Skeletal muscle satellite cell (primary cell): Measurements from ENCODE around the gene TFDP2.
"Not testable (repeated sequence)": the region's sequence is repeated elsewhere in the genome, so short reads cannot be mapped to it uniquely, and the experiment has no call there.

ENCODE experiments used
- H3K27me3 ChIP-seq: 2 replicates; pipeline ENCODE4 v1.7.0; 2013; ENCODE audit warnings: low read length; ENCODE audit not compliant: control insufficient read depth, insufficient read depth
- H3K36me3 ChIP-seq: 2 replicates; pipeline ENCODE4 v1.7.0; 2013; ENCODE audit warnings: mild to moderate bottlenecking, control low read depth, low read length; ENCODE audit not compliant: insufficient read depth
- H3K4me1 ChIP-seq: 2 replicates; pipeline ENCODE4 v1.7.0; 2013; ENCODE audit warnings: low read length; ENCODE audit not compliant: control insufficient read depth, insufficient read depth
- H3K4me2 ChIP-seq: 2 replicates; pipeline ENCODE4 v1.7.0; 2013; ENCODE audit warnings: mild to moderate bottlenecking, low read length
- H3K4me3 ChIP-seq: 2 replicates; pipeline ENCODE4 v1.7.0; 2013; ENCODE audit warnings: low read length
- H3K9ac ChIP-seq: 2 replicates; pipeline ENCODE4 v1.7.0; 2013; ENCODE audit warnings: mild to moderate bottlenecking, low read depth, low read length, moderate library complexity
- H3K9me3 ChIP-seq: replicated peaks from 2 replicates; pipeline ENCODE4 v1.7.0; 2013; ENCODE audit warnings: mild to moderate bottlenecking, control low read depth, low read length

The TFDP2 gene

DNA sequence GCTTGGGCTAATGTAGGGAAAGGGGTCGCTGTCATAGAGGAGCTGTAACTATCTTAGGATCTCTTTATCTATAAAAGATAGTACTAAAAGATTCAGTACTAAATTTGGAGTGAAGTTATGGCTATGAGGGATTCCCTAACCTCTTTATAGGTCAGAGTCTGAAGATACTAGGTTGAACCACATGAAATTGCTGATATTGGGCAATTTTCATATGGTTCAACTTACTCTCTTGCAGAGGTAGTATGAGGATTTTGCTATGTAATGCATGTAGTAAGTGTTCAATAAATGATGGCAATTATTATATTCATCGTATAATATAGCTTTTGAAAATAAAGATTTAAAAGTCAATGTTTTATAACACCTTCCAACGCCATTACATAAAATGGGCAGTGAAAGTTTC is 1.9 kb upstream of the TFDP2 start:
- Histone ChIP-seq H3K9me3 (no peaks in the 10 kb centered on the region), H3K4me1 (peaks cover 11% of the 10 kb centered on the region), H3K36me3 (no peaks in the 10 kb centered on the region), H3K9ac (no peak overlapping the region), H3K27me3 (no peaks in the 10 kb centered on the region), H3K4me3 (no peak overlapping the region), H3K4me2 (no peak overlapping the region)

DNA sequence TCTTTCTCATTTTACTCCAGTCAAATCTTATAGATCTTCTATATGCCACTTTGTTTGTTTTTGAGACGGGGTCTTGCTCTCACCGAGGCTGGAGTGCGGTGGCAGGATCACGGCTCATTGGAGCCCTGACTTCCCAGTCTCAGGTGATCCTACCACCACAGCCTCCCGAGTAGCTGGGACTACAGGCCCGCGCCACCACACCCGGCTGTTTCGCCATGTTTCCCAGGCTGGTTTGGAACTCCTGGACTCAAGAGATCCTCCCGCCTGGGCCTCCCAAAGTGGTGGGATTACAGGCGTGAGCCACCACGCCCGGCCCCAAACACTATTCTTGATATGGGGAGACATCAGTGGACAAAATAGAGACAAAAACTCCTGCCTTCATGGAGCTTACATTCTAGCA is 927 bp upstream of the TFDP2 start:
- Histone ChIP-seq H3K4me2 (no peak overlapping the region), H3K9me3 (no peaks in the 10 kb centered on the region), H3K4me3 (no peak overlapping the region), H3K4me1 (peaks cover 11% of the 10 kb centered on the region), H3K36me3 (no peaks in the 10 kb centered on the region), H3K9ac (no peak overlapping the region), H3K27me3 (no peaks in the 10 kb centered on the region)

DNA sequence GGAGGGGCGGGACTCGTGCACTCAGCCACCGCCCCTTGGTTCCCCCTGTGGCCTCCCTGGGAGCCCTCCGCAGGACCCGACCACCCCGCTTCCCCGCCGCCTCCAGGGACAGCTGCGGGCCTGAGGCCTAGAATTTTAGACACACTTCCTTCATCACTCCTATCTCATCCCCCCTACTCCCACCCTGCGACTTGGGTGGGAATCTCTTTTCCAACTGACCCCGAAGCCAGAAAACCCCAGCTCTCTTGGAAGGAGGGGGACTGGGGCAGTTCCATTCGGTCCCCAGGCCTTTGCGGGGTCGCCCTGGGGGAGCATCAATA is 289 bp upstream of the TFDP2 start:
- H3K4me3 ChIP-seq, result peak overlapping the region; percentile 88
- H3K36me3 ChIP-seq, result no peaks in the 10 kb centered on the region
- peaks cover 13% of the 10 kb centered on the region for H3K4me1 ChIP-seq
- H3K9ac ChIP-seq, result peak overlapping the region; percentile 91
- no peaks in the 10 kb centered on the region for H3K27me3 ChIP-seq
- H3K9me3 ChIP-seq, result no peaks in the 10 kb centered on the region
- peak overlapping the region; percentile 90 for H3K4me2 ChIP-seq

DNA sequence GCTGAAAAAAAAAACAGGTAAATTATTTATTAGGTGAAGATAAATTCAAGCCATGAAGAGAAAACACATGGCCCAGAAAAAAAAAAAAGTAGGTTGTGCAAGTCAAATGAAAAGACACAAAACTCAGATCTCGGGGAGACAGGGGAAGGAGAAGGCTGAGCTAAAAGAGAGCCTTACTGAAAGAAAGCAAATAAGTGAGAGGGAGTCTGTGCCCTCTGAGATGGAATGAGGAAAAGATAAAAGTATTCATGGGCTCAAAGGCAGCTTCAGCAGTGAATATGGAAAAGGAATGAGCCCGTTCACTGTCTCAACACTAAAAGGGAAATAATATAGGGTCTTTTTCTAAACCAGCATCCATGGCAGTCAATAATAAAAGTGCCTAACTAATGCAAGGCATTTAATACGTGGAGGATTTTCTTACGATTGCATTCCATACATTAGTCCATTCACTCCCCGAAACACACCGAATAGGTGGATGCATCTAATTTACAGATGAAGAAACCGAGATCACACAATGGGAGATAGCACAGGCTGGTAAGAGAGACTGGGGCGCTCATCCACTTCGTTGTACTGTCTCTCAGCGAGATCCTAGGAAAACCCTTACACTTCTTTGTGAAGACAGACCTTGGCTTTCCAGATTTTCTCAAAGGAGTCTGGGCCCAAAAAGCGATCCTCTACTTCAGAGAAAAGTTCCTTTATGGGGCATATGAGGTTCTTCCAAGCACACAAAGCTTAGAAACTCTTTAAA is 1.1 kb downstream of the TFDP2 start:
- no peaks in the 10 kb centered on the region for H3K36me3 ChIP-seq
- H3K9me3 ChIP-seq, result no peaks in the 10 kb centered on the region
- no peaks in the 10 kb centered on the region for H3K27me3 ChIP-seq
- H3K4me1 ChIP-seq, result peaks cover 16% of the 10 kb centered on the region
- H3K9ac ChIP-seq, result peak overlapping the region; percentile 91
- H3K4me2 ChIP-seq, result peak overlapping the region; percentile 90
- H3K4me3 ChIP-seq, result peak overlapping the region; percentile 88

DNA sequence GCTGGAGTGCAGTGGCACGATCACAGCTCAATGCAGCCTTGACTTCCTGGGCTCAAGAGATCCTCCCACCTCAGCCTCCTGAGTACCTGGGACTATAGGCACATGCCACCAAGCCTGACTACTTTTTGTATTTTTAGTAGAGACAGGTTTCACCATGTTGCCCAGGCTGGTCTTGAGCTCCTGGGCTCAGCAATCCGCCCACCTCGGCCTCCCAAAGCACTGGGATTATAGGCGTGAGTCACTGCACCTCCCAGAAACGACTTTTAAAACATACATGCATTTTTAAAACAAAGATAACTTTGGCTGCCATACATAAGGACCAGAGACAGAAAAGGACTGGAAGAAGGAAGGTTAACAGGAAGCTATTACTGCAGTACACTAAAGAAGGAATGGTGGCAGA is 4.8 kb downstream of the TFDP2 start:
- H3K4me3 ChIP-seq, H3K9me3 ChIP-seq, H3K27me3 ChIP-seq, H3K4me2 ChIP-seq, H3K9ac ChIP-seq, H3K36me3 ChIP-seq: not testable (repeated sequence)
- H3K4me1 ChIP-seq, result peaks cover 13% of the 10 kb centered on the region

DNA sequence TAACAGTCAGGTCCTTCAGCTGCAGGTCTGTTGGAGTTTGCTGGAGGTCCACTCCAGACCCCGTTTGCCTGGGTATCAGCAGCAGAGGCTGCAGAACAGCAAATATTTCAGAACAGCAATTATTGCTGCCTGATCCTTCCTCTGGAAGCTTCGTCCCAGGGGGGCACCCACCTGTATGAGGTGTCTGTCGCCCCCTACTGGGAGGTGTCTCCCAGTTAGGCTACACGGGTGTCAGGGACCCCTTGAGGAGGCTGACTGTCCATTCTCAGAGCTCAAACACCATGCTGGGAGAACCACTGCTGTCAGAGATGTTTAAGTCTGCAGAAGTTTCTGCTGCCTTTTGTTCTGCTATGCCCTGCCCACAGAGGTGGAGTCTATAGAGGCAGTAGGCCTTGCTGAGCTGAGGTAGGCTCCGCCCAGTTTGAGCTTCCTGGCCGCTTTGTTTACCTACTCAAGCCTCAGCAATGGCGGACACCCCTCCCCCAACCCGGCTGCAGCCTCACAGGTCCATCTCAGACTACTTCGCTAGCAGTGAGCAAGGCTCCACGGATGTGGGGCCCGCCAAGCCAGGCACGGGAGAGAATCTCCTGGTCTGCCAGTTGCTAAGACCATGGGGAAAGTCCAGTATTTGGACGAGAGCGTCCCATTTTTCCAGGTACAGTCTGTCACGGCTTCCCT is 8.6 kb downstream of the TFDP2 start:
- not testable (repeated sequence) for H3K4me1 ChIP-seq

DNA sequence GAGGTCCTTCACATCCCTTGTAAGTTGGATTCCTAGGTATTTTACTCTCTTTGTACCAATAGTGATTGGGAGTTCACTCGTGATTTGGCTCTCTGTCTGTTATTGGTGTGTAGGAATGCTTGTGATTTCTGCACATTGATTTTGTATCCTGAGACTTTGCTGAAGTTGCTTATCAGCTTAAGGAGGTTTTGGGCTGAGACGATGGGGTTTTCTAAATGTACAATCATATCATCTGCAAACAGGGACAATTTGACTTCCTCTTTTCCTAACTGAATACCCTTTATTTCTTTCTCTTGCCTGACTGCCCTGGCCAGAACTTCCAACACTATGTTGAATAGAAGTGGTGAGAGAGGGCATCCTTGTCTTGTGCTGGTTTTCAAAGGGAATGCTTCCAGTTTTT is 12.3 kb downstream of the TFDP2 start:
- not testable (repeated sequence) for H3K4me1 ChIP-seq, H3K9me3 ChIP-seq, H3K36me3 ChIP-seq, H3K4me3 ChIP-seq, H3K4me2 ChIP-seq, H3K27me3 ChIP-seq, H3K9ac ChIP-seq

More for the DNA sequence above, 8.6 kb downstream of the TFDP2 start:
- H3K9ac ChIP-seq, H3K4me2 ChIP-seq, H3K27me3 ChIP-seq, H3K4me3 ChIP-seq, H3K9me3 ChIP-seq, H3K36me3 ChIP-seq: not testable (repeated sequence)

DNA sequence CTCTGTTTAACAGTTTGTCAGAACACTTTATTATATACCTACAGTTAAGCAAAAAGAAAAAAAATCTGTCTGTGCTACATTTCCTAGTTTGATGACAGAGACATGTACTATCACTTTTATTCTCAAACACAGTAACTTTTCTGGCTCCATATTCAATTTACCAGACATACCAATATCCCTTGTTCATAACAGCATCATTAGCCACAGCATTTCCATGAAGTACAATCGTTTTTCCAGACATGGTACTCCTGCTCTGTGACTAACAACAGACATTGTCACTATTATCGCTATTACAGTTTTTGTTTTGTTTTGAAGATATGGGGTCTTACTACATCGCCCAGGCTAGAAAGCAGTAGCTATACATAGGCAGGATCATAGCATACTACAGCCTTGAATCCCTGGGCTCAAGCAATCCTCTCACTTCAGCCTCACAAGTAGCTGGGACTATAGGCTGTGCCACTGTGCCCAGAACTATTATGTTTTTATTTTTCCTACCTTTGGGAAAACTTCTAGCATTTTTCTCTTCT is 14.5 kb downstream of the TFDP2 start:
- Histone ChIP-seq H3K27me3 (no peaks in the 10 kb centered on the region), H3K9me3 (no peaks in the 10 kb centered on the region), H3K9ac (no peak overlapping the region), H3K4me3 (no peak overlapping the region), H3K4me1 (no peaks in the 10 kb centered on the region), H3K4me2 (no peak overlapping the region), H3K36me3 (no peaks in the 10 kb centered on the region)

DNA sequence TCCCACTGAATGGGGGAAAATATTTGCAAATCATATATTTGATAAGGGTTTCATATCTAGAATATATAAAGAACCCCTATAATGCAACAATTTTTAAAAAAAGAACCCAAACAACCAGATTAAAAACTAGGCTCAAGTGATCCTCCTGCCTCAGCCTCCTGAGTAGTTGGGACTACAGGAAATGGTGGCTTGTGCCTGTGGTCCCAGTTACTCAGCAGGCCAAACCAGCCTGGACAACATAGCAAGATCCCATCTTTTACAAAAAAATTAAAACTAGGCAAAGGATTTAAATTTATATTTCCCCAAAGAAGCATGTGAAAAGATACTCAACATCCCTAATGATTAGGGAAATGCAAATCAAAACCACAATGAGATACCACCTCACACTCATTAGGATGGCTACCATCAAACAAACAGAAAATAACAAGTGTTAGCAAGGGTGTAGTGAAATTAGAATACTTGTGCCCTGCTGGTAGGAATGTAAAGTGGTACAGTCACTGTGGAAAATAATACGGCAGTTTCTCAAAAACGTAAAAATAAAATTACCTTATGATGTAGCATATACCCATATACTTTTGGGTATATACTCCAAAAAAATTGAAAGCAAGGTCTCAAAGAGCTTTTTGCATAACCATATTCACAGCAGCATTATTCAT is 19.7 kb downstream of the TFDP2 start:
- H3K36me3 ChIP-seq, result no peaks in the 10 kb centered on the region
- no peak overlapping the region for H3K9ac ChIP-seq
- no peaks in the 10 kb centered on the region for H3K9me3 ChIP-seq
- H3K27me3 ChIP-seq, result no peaks in the 10 kb centered on the region
- no peak overlapping the region for H3K4me3 ChIP-seq
- no peak overlapping the region for H3K4me2 ChIP-seq
- no peaks in the 10 kb centered on the region for H3K4me1 ChIP-seq

DNA sequence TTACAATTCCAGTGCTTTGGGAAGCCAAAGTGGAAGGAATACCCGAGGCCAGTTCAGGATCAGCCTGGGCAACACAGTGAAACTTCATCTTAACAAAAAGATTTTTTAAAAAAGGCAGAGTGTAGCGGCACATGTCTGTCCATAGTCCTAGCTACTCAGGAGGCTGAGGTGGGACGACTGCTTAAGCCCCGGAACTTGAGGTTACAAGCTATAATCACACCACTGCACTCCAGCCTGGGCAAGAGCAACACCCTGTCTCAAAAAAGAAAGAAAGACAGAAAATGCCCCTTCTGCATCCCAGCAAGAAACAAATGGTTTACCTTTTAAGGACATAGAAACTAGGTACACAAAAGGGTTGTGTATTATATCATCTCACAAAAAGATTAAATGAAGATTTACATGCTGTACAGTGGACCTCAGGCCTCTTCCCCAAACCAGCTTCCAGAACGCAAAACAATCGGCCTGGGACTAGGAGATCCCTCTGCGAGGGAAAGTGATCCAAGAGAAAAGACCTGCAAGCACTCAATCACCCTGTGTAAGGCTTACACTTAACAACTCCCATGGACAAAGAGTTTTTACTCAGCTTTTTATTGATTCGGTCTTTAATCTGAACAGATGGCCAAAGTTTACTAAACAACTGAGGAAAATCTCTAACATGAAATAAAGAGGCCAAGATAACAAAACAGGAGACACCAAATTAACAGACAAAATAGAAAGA is 21.2 kb downstream of the TFDP2 start:
- Histone ChIP-seq H3K27me3 (no peaks in the 10 kb centered on the region), H3K9me3 (no peaks in the 10 kb centered on the region), H3K9ac (no peak overlapping the region), H3K4me3 (no peak overlapping the region), H3K4me1 (no peaks in the 10 kb centered on the region), H3K36me3 (no peaks in the 10 kb centered on the region), H3K4me2 (no peak overlapping the region)

DNA sequence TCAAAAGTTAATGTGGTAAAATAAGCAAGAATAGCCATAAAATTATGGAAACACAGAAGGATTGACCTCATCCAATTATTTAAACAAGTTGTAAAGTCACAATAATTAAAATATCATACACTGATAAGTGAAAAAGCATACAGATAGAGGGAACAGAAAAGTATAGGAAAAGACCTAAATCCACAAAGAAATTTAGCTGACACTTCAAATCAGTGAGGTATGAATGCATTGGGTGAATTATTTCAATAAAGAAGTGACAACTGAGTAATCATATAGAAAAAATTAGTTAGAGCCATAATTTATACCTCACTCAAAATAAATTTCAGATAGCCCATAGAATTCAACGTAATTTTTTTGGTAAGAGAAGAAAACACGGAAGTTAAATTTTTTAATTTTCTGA is 25.1 kb downstream of the TFDP2 start:
- Histone ChIP-seq H3K9ac (no peak overlapping the region), H3K27me3 (no peaks in the 10 kb centered on the region), H3K4me1 (no peaks in the 10 kb centered on the region), H3K4me2 (no peak overlapping the region), H3K36me3 (no peaks in the 10 kb centered on the region), H3K9me3 (no peaks in the 10 kb centered on the region), H3K4me3 (no peak overlapping the region)
